Breast epithelium (tissue), 4 donors: ENCODE data around the gene FBN1. TPM values are rescaled to one million over a fixed set of nuclear protein-coding genes. Genes with fewer than 3 reads are reported as not detected.

Source experiments
- DNase-seq, 2 donors: peaks; one replicate each; pipeline ENCODE4 v3.0.0-alpha.2; 2019; ENCODE audit warnings: low spot score in 2 of 2
- H3K27ac ChIP-seq, 2 donors: fragments of 200-600 bp; sonication (generic) in 1 of 2; one replicate each; pipeline ENCODE4 v1.5.1; 2016 to 2019; ENCODE audit warnings: mild to moderate bottlenecking in 1 of 2
- H3K27me3 ChIP-seq, 2 donors: fragments of 200-600 bp; sonication (generic) in 1 of 2; one replicate each; pipeline versions ENCODE4 v1.5.1 to v1.6.0; 2017 to 2019; ENCODE audit warnings: control low read depth in 1 of 2, mild to moderate bottlenecking in 1 of 2
- H3K36me3 ChIP-seq: fragments of 200-600 bp; one replicate; pipeline ENCODE4 v1.5.1; 2019
- H3K4me1 ChIP-seq, 2 donors: fragments of 200-600 bp; sonication (generic); one replicate each; pipeline ENCODE4 v1.5.1; 2016 to 2019; ENCODE audit warnings: control low read depth in 1 of 2
- H3K4me3 ChIP-seq, 3 donors: fragments of 200-600 bp; sonication (generic); 1 replicate in 2 of 3; 2 replicates in 1 of 3; pipeline ENCODE4 v1.5.1; 2016 to 2019; ENCODE audit warnings: mild to moderate bottlenecking in 3 of 3, moderate library complexity in 2 of 3
- H3K9me3 ChIP-seq, 2 donors: fragments of 200-600 bp; sonication (generic) in 1 of 2; one replicate each; pipeline ENCODE4 v1.5.1; 2016 to 2019; ENCODE audit warnings: control low read depth in 1 of 2
- POLR2A ChIP-seq: fragments of 450-650 bp; IDR thresholded peaks from one replicate; pipeline ENCODE4 v1.6.1; 2016; ENCODE audit warnings: antibody characterized with exemption, mild to moderate bottlenecking, moderate library complexity
- POLR2AphosphoS5 ChIP-seq, 3 donors: sonication (generic); formaldehyde crosslinking; IDR thresholded peaks; one replicate each; pipeline ENCODE4 v1.6.1; 2017; ENCODE audit warnings: antibody characterized with exemption in 3 of 3
- intact Hi-C: fragments of 100-400 bp; cut with DNase I; formaldehyde crosslinking; loops from one replicate; pipeline ENCODE4 v1.15.1; 2023; ENCODE audit warnings: low total_unique reads
- total RNA-seq, 3 donors: library from RNA; depleted of rRNA; stranded (reverse); fragments of >200 nt; gene quantifications; one replicate each; pipeline ENCODE4 v1.1.0, GENCODE V29; 2016
- TF ChIP-seq, protein P1 (sequence below), 3 donors: fragments of 450-650 bp; IDR thresholded peaks; one replicate each; pipeline ENCODE4 v1.5.1; 2016 to 2017; ENCODE audit warnings: antibody characterized with exemption in 3 of 3, mild to moderate bottlenecking in 3 of 3, moderate library complexity in 3 of 3

Gene FBN1
- total RNA-seq, 3 donors from 2014 or later = 38.5 to 210 (median 83.2) TPM

DNA sequence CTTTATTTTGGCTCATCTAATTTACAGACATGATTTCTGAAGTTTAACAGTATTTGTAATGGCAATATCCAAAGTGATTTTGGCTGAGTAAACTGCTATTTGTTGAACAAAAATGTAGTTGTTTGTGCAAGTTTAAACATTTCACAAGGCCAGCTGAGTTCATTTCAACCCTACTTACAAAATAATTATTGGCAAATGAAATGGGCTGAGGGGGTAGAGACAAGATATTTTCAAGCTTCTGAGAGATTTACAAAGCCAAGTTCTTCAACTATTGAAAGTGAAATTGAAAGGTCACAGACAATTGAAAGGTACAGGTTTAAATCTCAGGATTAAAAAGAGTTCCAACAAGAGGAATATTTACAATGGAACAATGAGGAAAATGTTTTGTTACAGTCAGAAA, 237.2 kb downstream of the FBN1 start:
- Histone ChIP-seq H3K27ac (peak overlapping the region in 1 of 2 donors; percentile 56), H3K4me3 (no peak overlapping the region), H3K9me3 (no peaks in the 10 kb centered on the region), H3K4me1 (no peaks in the 10 kb centered on the region), H3K36me3 (no peaks in the 10 kb centered on the region), H3K27me3 (no peaks in the 10 kb centered on the region)
- intact Hi-C loops = no loop called here
- no peak for DNase-seq
- TF ChIP-seq, protein P1, sequence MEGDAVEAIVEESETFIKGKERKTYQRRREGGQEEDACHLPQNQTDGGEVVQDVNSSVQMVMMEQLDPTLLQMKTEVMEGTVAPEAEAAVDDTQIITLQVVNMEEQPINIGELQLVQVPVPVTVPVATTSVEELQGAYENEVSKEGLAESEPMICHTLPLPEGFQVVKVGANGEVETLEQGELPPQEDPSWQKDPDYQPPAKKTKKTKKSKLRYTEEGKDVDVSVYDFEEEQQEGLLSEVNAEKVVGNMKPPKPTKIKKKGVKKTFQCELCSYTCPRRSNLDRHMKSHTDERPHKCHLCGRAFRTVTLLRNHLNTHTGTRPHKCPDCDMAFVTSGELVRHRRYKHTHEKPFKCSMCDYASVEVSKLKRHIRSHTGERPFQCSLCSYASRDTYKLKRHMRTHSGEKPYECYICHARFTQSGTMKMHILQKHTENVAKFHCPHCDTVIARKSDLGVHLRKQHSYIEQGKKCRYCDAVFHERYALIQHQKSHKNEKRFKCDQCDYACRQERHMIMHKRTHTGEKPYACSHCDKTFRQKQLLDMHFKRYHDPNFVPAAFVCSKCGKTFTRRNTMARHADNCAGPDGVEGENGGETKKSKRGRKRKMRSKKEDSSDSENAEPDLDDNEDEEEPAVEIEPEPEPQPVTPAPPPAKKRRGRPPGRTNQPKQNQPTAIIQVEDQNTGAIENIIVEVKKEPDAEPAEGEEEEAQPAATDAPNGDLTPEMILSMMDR (IDR thresholded peaks at IDR 0.05) = no peak
- TF ChIP-seq POLR2AphosphoS5 (IDR thresholded peaks at IDR 0.05) (no peak), POLR2A (no peak)

DNA sequence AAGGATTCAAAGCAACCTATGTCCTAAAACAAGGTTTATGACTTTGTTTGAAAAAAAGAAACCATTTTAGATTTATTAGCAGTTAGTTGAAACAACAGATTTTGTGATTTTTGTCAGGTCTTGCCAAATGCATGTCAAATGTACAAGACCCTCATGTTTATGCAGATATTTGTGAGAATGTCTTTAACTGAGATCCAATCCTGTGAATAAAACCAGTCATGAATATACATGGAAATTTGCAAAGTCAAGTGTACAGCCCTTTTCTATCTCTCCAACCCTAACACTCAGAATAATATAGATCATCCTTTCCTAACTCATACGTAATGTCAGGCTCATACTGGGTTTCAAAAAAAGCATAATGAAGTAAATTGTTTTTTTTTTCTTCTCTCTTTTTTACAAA, 237.9 kb downstream of the FBN1 start:
- no peaks in the 10 kb centered on the region for H3K27me3 ChIP-seq
- H3K27ac ChIP-seq = peak overlapping the region in 1 of 2 donors; percentile 43
- no peaks in the 10 kb centered on the region for H3K4me1 ChIP-seq
- DNase-seq = no peak
- H3K4me3 ChIP-seq = no peak overlapping the region
- no peaks in the 10 kb centered on the region for H3K9me3 ChIP-seq
- intact Hi-C loops = no loop called here
- TF ChIP-seq POLR2A (no peak), POLR2AphosphoS5 (IDR thresholded peaks at IDR 0.05) (no peak)
- TF ChIP-seq, protein P1 (IDR thresholded peaks at IDR 0.05) = no peak
- no peaks in the 10 kb centered on the region for H3K36me3 ChIP-seq

DNA sequence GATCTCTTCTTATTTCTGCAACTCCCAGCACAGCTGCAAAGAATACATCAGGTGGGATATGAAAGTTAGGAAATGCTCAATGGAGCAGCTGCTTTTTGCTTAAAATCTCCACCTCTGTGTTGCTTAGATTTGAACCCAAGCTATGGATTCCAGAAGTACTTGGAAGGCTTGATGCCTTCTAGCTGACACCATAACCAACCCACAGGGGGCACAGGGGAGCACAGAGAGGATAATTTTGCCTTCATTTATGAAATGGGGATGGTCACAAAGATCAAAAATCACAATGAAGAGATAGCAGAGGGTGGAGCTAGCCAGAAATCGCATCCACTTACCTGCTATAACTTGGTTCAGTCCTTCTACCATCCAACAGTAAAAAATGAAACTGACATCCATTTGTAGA, 238.6 kb downstream of the FBN1 start:
- no peaks in the 10 kb centered on the region for H3K9me3 ChIP-seq
- TF ChIP-seq, protein P1 (IDR thresholded peaks at IDR 0.05) = peak in 1 of 3 donors; percentile 11
- TF ChIP-seq POLR2A (no peak), POLR2AphosphoS5 (IDR thresholded peaks at IDR 0.05) (no peak)
- DNase-seq = no peak
- intact Hi-C loops = no loop called here
- H3K27ac ChIP-seq = peak overlapping the region in 1 of 2 donors; percentile 77
- no peaks in the 10 kb centered on the region for H3K4me1 ChIP-seq
- no peak overlapping the region for H3K4me3 ChIP-seq
- H3K27me3 ChIP-seq = no peaks in the 10 kb centered on the region
- H3K36me3 ChIP-seq = no peaks in the 10 kb centered on the region

DNA sequence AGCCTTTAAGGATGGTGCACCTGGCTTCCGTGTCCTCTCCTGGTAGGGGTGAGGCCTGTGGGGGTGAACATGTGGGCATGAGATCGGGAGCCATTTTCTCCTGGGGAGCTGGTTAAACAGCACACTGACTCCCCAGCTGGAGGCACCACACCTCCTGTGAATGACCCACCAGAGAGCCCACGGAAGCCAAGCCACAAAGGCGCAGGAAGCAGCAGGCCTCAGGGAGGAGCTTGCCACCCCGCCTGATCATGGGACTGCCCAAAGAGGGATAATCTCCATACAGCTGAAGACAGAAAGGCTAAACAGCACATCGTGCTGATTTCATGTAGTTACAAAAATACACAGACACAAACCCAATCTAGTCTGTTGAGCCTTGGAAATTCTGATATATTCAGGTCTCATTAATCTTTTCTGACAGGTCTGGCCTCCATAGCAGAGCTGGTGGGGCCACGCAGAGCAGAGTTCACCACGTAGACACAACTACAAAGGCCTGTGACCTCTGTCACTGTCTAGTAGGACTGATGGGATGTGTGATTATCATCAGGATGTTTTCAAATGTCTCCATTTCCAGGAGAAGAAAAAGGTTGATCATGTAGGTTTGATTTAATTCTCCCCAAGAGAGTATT, 239.1 kb downstream of the FBN1 start:
- no peaks in the 10 kb centered on the region for H3K27me3 ChIP-seq
- TF ChIP-seq, protein P1 (IDR thresholded peaks at IDR 0.05) = no peak
- TF ChIP-seq POLR2A = no peak
- no peak for TF ChIP-seq POLR2AphosphoS5 (IDR thresholded peaks at IDR 0.05)
- intact Hi-C loops = no loop called here
- H3K36me3 ChIP-seq = no peaks in the 10 kb centered on the region
- H3K27ac ChIP-seq = peak overlapping the region in 1 of 2 donors; percentile 77
- no peak overlapping the region for H3K4me3 ChIP-seq
- DNase-seq = no peak
- no peaks in the 10 kb centered on the region for H3K9me3 ChIP-seq
- H3K4me1 ChIP-seq = no peaks in the 10 kb centered on the region

DNA sequence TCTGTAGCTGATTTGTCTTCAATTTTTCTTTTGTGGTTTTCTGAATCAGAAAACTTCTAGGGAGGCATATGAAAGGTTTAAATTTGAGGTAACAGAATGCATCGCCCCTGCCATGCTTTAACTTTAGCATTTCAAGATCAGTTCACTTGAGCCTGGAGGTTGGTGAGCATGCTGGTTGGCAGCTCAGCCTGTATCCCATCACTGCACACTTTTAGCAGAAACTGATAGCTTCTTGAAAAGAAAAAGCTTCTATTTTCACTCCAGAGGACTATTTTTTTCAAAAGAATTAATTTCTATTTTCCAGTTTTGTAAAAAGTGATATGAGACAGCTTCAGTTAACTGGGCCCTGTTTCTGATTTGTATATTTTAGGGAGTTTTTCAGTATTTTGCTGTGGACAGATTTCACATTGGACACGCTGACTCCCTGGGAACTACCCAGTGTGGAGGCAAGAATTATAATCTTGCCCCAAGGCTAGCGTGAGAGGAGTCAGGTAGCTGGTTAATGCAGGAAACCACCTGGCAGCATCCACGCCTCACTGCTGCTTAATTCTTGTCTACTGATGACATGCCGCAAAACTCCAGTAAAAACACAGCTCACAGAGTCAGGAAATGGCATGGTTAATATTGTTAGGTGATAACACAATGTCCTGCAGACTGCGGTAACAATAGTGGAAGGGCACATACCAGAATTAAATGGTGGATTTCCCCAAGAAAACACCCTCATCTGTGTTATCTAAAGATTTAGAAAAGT, 242.9 kb downstream of the FBN1 start:
- Histone ChIP-seq H3K27ac (no peak overlapping the region), H3K4me3 (no peak overlapping the region), H3K4me1 (no peaks in the 10 kb centered on the region), H3K9me3 (no peaks in the 10 kb centered on the region), H3K27me3 (no peaks in the 10 kb centered on the region), H3K36me3 (no peaks in the 10 kb centered on the region)
- intact Hi-C loops = no loop called here
- DNase-seq = no peak
- TF ChIP-seq, protein P1 (IDR thresholded peaks at IDR 0.05) = no peak
- TF ChIP-seq POLR2AphosphoS5 (IDR thresholded peaks at IDR 0.05) (no peak), POLR2A (no peak)
